Ishikawa (cell line): ENCODE data around the gene TSPYL6.

Experiments
- CEBPB ChIP-seq: IDR thresholded peaks from 2 replicates; pipeline ENCODE4 v1.6.1; 2012
- MAX ChIP-seq: IDR thresholded peaks from 2 replicates; pipeline ENCODE4 v1.6.1; 2012

- TF ChIP-seq CEBPB (no peak), MAX (no peak)
Measured at GRCh38 chr2:54249629-54250028, 6.4 kb downstream of the TSPYL6 start.
